K562 (cell line): ENCODE data around the gene NTF4. TPM values are rescaled to one million over a fixed set of nuclear protein-coding genes. Genes with fewer than 3 reads are reported as not detected.

Experiments used
- CXXC5 ChIP-seq: fragments of 250-450 bp; sonication (Bioruptor Pico); IDR thresholded peaks from 2 replicates; pipeline ENCODE4 v1.8.0; 2022; ENCODE audit warnings: inconsistent platforms, mild to moderate bottlenecking, moderate library complexity
- FOSL1 ChIP-seq: fragments of 200-800 bp; sonication (Bioruptor generic); conservative IDR thresholded peaks from 2 replicates; pipeline ENCODE4 v1.6.1; 2016; ENCODE audit warnings: missing genetic modification characterization, missing compliant biosample characterization
- L3MBTL2 ChIP-seq: fragments of 450-650 bp; IDR thresholded peaks from 2 replicates; pipeline ENCODE4 v1.6.1; 2016; ENCODE audit warnings: mild to moderate bottlenecking, moderate library complexity
- MGA ChIP-seq: fragments of 450-650 bp; IDR thresholded peaks from 2 replicates; pipeline ENCODE4 v1.6.1; 2016; ENCODE audit warnings: mild to moderate bottlenecking, moderate library complexity
- RB1 ChIP-seq: fragments of 450-650 bp; IDR thresholded peaks from 2 replicates; pipeline ENCODE4 v1.6.1; 2017; ENCODE audit warnings: low read depth, mild to moderate bottlenecking
- TOE1 ChIP-seq, 2 experiments: fragments of 450-650 bp in 1 of 2; sonication (generic) in 1 of 2; formaldehyde crosslinking in 1 of 2; IDR thresholded peaks; 2 replicates each; pipeline versions ENCODE4 v1.7.1 to v1.8.0; 2016 to 2022; ENCODE audit warnings: borderline replicate concordance in 2 of 2, mild to moderate bottlenecking in 2 of 2, antibody characterized with exemption in 1 of 2, inconsistent platforms in 1 of 2, low read depth in 1 of 2, missing genetic modification reagents in 1 of 2, moderate library complexity in 1 of 2
- TRIM25 ChIP-seq: fragments of 450-650 bp; IDR thresholded peaks from 2 replicates; pipeline ENCODE4 v1.7.0; 2016; ENCODE audit warnings: borderline replicate concordance
- ZBTB33 ChIP-seq: sonication (generic); formaldehyde crosslinking; IDR thresholded peaks from 2 replicates; pipeline ENCODE4 v1.8.1; 2023; ENCODE audit warnings: mild to moderate bottlenecking, missing genetic modification reagents
- ZBTB7A ChIP-seq: IDR thresholded peaks from 2 replicates; pipeline ENCODE4 v1.6.1; 2011; ENCODE audit warnings: low read depth, mild to moderate bottlenecking, low read length, moderate library complexity, borderline replicate concordance; ENCODE audit not compliant: control insufficient read depth
- ZFP36 ChIP-seq: fragments of 150-350 bp; IDR thresholded peaks from 2 replicates; pipeline ENCODE4 v1.6.1; 2018; ENCODE audit warnings: low read length, low read depth; ENCODE audit not compliant: partially characterized antibody
- ZNF23 ChIP-seq: fragments of 250-450 bp; sonication (Bioruptor Pico); IDR thresholded peaks from 2 replicates; pipeline ENCODE4 v1.4.0; 2020; ENCODE audit warnings: mild to moderate bottlenecking
- polyA plus RNA-seq, 8 experiments: library from polyadenylated mRNA; depleted of rRNA in 4 of 8; stranded (reverse) in 5 of 8; unstranded in 3 of 8; fragments of >200 nt; fragmentation: Nextera tagmentation in 2 of 8; fragmentation: Illumina TruSeq in 1 of 8; extraction: Ambion mirVana in 2 of 8; extraction: Trizol in 1 of 8; gene quantifications; 2 replicates each; pipeline versions ENCODE4 v1.2.1 to v1.2.3, GENCODE V29; 2011 to 2014; ENCODE audit warnings: inconsistent platforms in 1 of 8, missing spikeins in 1 of 8
- total RNA-seq, 7 experiments: library from RNA; depleted of rRNA in 6 of 7; stranded (reverse); fragments of >200 nt in 6 of 7; fragmentation: Illumina TruSeq in 2 of 7; extraction: Trizol in 2 of 7; gene quantifications; 2 replicates each; pipeline versions ENCODE4 v1.2.1 to v1.2.3, GENCODE V29; 2011 to 2021; ENCODE audit warnings: low replicate concordance in 1 of 7

NTF4 gene
- total and polyA plus RNA-seq, 9 of the 15 experiments (the other 6 are each of a cell fraction or from before 2014, with no cell fraction given), result not detected

- peak; percentile 49; the same call in 1 of the 2 replicates for TF ChIP-seq ZBTB7A
- TF ChIP-seq RB1, result 0 out of 2 replicates have a peak, but pooled peaks have one; percentile 11
- TF ChIP-seq MGA, result peak; percentile 79
- no peak for TF ChIP-seq TRIM25
- TF ChIP-seq ZNF23 (CRISPR knock-in tag), result no peak
- TF ChIP-seq ZFP36, result no peak
- TF ChIP-seq CXXC5, result peak; percentile 28; the same call in 1 of the 2 replicates
- peak; percentile 86 for TF ChIP-seq L3MBTL2
- no peak for TF ChIP-seq TOE1 (IDR thresholded peaks at IDR 0.05; ENCODE audit: borderline replicate concordance)
- TF ChIP-seq TOE1 (CRISPR knock-in tag; IDR thresholded peaks at IDR 0.05; ENCODE audit: borderline replicate concordance, low read depth), result no peak
- TF ChIP-seq ZBTB33 (CRISPR knock-in tag), result peak; percentile 78
- TF ChIP-seq FOSL1 (tag), result no peak
Measured at GRCh38 chr19:49071860-49072547, 7.4 kb upstream of the NTF4 start (continued).
